ENCODE results near the gene CRLF2.

- TF ChIP-seq YY1 (IDR thresholded peaks at IDR 0.05; ENCODE audit: low read depth) (no peak), RAD21 (IDR thresholded peaks at IDR 0.05; ENCODE audit: low read depth) (no peak), MAX (IDR thresholded peaks at IDR 0.05) (no peak), CREB1 (IDR thresholded peaks at IDR 0.05; ENCODE audit: low read depth) (no peak), TAF1 (IDR thresholded peaks at IDR 0.05; ENCODE audit: low read depth) (no peak), REST (IDR thresholded peaks at IDR 0.05; ENCODE audit: low read depth) (no peak), USF1 (IDR thresholded peaks at IDR 0.05) (no peak), EP300 (IDR thresholded peaks at IDR 0.05; ENCODE audit: borderline replicate concordance) (no peak), TCF12 (IDR thresholded peaks at IDR 0.05; ENCODE audit: low read depth) (no peak), FOXM1 (IDR thresholded peaks at IDR 0.05; ENCODE audit: borderline replicate concordance, low read depth) (no peak), TEAD4 (IDR thresholded peaks at IDR 0.05) (no peak), NFIC (IDR thresholded peaks at IDR 0.05) (no peak)
Observed at GRCh38 chrX:1185561-1185960, 26.9 kb downstream of the CRLF2 start.
